Activated effector memory CD4-positive, alpha-beta T cell treated with anti-CD3 and anti-CD28 coated beads, Interleukin-2, amount 50 U/mL, for 16 hours (primary cell): ENCODE measurements around the gene RD3L.
"Not testable (repeated sequence)": the region's sequence is repeated elsewhere in the genome, so short reads cannot be mapped to it uniquely, and the experiment has no call there.

Experiments
- DNase-seq: peaks from one replicate; pipeline ENCODE4 v3.0.0-alpha.2; 2020

RD3L gene

DNA sequence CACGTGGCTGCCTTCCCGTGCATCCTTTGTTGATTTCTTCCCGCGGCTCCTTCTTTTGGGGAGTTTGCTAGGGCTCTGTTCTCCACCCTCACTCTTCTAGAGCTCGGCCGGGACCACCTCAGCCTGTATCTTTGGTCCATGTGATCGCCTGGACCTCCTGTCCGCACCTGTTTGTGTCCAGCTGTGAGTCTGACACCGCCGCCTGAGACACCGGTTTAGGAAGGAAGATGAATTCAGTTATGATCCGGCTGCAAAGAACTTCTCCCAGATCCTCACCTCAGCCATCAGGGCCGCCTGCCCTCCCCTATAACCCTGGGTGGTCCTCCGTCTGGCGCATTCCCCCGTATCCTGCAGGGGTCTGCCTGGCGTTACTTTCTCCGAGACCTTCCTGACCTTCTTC lies 14.8 kb downstream of the RD3L start:
- no peak for DNase-seq

DNA sequence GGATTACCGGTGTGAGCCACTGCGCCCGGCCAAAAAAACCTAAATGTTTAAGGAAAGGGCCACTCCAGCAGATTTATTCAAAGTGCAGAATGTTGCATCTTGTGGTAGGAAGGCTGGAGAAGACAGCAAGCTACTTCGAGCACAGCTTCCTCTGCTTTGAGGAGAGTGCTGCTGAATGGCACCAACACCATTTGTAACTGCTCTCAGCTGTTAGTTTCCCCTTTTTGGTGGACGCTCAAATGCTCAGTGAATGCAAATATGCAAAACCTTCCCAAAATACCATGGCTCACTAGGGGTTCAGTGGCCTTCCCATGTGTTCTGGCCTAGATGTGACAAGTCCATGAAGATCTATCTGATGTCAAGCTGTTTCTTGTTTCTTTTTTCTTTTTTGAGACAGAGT lies 17.0 kb downstream of the RD3L start:
- no peak for DNase-seq

DNA sequence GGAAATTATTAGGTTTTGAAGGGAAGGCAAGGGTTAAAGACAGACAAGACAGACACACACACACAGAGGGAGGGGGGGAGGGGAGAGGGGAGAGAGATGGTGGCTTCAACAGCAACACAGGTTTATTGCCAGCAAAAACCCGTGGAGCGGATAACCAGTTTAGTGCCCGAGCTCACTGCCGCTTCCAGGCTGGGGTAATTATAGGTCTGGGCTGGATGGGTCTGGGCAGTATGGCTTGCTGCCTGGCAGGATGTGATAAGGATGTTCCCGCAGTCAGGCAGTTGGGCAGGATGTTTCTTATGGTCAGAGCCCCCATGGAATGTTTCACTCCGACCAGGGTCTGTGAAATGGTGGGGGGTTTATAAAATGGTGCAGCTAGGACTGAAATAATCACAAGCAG lies 18.5 kb downstream of the RD3L start:
- no peak for DNase-seq

DNA sequence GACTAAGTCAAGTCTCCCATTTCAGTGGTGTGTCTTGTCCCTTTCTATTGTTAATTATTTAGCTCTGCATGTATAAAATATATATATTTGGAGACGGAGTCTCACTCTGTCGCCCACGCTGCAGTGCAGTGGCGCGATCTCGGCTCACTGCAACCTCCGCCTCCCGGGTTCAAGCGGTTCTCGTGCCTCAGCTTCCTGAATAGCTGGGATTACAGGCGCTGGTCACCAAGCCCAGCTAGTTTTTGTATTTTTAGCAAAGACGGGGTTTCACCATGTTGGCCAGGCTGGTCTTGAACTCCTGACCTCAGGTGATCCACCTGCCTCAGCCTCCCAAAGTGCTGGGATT lies 20.5 kb downstream of the RD3L start:
- not testable (repeated sequence) for DNase-seq

- peak; percentile 99 for DNase-seq
Observed at GRCh38 chr14:103920981-103921854, 21.1 kb downstream of the RD3L start.

DNA sequence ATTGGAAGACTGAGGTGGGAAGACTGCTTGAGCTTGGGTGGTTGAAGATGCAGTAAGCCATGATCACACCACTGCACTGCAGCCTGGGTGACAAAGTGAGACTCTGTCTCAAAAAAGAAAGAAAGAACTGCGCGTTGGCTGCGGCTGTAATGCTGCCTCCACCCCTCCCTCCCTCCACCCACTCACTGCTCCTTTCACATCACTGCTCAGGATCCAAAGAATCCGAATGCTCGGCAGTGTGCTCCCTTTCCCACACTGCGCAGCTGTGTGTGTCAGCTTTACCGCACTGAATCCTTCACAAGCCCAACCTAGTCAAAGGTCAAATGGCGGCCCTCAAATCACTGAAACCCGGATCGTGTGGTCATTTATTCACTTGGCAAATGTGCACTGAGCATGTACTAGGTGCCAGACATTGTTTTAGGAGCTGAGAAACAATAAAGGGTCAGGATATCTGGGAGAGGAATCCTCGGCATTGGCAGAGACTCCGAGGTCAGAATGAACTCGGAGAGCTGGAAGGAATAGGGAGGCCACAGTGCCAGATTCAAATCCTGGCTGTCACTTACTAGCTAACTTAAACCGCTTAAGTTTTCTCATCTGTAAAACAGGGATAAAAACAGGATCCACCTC lies 25.6 kb downstream of the RD3L start:
- peak; percentile 13 for DNase-seq

DNA sequence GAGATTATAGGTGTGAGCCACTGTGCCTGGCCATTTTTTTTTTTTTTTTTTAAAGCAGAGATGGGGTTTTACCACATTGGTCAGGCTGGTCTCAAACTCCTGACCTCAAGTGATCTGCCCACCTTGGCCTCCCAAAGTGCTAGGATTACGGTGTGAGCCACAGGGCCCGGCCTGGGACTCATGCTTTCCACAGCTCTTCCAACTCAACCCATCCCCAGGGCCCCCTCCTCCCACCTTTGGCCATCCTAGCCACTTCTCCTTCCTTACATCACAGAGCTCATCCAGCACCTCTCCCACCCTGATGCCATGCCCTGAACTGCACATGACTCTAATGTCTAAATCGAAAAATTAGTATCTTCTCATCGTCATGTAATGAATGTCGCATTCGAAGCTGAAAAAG lies 26.7 kb downstream of the RD3L start:
- DNase-seq, result peak; percentile 6

- DNase-seq, result no peak
Observed at GRCh38 chr14:103910984-103911383, 31.3 kb downstream of the RD3L start.

GRCh38 chr14:103910262-103910935 lies 31.9 kb downstream of the RD3L start:
- peak; percentile 88 for DNase-seq

GRCh38 chr14:103909531-103910261 lies 32.6 kb downstream of the RD3L start:
- DNase-seq, result no peak

DNA sequence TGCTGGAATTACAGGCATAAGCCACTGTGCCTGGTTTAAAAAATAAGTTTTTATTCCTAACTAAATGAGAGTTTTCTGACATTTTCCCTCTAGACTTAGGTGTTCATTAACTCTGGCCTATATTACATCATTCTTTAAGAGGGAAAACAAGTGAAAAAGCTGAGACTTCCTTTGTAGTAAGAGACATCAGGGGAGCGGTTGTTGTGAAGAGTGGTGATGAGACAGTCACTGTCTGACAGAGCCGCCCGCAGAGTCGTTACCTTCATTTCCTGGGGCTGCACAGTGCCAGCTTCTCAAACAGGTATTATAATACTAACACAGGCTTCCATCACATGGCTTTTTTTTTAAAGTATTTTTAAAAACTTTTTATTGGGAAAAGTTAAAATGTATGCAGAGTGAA lies 33.7 kb downstream of the RD3L start:
- no peak for DNase-seq

- no peak for DNase-seq
Observed at GRCh38 chr14:103905842-103906456, 36.4 kb downstream of the RD3L start.

DNA sequence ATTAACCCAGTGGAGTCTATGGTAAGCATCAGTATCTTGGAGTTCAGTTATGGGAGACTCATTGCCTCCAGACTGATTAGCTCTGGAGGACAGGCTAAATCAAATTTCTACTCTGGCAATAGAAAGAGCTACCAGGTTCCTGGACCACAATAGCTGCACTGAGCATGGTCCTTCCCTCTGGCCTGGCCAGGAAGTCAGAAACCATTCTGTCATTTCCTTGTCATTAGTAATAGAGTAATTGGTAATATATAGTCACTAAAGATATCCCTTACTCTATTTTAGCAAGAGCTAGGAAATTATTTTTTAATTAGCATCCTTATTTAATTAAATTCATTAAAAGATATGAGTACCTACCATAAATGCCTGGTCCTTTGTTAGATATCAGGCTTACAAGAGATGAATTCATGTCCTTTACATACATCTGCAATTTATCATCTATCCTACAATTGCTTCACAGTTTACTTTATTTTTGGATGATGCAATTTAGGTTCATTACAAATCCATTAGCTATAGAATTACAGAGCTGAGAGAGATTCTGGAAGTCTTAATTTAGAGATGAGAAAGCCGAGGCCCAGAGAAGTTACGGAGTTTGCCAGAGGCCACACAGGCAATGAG lies 37.7 kb downstream of the RD3L start:
- DNase-seq, result no peak

DNA sequence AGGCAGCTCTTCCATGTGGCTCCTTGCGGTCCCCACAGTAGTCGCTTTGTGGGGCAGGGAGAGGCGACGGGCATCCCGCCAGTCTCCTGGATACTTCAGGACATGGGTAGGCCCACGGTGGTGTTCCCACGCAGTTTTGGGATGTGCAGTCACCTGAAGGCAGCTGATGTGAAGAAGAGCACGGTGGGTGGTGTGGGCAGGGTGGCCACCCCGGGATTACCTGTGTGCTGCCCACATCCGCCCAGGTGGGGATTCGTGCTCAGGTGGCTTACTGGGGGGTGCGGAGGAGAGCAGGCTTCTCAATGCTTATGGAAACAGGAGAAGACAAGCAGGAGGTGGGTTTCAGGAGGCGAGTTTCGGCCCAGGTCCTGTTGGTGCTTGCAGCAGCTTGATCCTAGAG lies 42.5 kb downstream of the RD3L start:
- DNase-seq, result no peak

- no peak for DNase-seq
Observed at GRCh38 chr14:103899316-103899715, 43.0 kb downstream of the RD3L start.

DNA sequence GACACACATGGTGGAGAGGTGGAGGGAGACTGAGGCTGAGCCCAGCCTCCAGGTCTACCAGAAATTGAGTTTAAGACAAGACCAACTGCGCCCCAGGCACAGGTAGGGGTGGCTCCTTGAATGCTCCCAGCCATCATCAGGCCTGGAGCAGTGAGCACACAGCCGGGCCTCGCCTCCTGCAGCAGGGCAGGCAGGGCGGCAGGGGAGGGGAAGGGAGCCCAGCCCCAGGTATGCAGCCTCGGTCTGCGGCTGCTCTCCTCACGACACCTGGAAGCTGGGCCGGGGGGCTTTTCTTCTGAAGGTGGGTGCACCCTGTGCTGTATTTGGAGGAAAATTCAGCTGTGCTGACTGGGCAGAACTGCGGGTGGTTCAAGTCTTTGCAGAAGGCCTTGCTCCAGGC lies 43.6 kb downstream of the RD3L start:
- no peak for DNase-seq

DNA sequence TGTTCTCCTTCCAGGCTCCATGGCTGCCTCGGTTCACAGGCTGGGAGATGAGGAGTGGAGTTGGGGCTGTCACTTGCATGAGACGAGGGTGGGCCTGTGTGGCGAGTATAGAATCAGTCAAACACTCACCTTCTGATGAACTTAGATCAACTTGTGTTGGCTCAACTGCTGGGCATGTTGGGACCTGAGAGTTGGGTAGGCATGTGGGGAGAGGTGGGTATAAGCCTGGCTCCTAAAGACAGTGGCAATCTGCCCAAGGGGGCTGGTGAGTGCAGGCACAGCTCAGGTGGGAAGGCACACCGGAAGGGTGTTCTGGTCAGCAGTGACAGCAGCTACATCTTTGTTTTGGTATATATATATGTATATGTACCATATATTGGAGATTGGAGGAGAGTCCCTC lies 44.1 kb downstream of the RD3L start:
- no peak for DNase-seq

DNA sequence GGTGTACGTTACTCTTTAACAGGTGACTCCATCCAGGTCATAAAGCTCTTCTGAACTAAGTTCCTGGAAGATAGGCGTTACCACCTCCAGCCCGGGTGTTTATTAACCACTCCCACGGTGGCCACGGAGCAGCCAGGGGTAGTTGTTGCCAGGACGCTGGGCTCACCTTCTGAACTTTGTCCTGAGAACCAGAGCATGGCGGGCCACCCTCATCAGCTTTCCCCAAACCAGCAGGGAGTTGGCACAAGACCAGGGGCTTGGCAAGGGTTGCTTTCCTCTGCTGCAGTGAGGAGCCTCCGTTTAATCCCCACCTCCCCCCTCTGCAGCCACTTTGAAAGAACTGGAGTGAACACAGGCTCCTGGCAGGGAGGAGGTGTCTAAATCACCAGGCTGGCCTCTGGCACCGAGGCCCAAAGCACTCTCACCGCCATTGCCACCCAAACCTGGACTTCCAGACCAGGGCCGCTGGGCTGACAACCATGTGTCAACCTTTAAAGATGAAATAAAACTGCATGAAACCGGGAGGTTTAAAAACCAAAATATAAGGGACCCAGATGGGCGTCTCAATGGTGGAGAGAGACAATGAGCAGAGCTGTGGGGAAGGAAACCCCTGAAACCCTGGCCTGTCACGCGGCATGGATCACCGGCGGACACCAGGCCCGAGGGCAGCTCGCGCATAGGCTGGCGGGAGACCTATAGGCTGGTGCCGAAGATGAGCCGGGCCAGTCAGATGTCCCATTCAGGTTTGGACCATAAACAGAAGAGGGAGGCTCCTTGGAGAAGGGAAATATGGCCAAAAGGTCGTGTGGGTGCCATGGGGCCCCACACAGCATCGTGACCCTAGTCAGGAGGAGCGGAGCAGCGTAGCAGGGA lies 45.0 kb downstream of the RD3L start:
- DNase-seq, result no peak

DNA sequence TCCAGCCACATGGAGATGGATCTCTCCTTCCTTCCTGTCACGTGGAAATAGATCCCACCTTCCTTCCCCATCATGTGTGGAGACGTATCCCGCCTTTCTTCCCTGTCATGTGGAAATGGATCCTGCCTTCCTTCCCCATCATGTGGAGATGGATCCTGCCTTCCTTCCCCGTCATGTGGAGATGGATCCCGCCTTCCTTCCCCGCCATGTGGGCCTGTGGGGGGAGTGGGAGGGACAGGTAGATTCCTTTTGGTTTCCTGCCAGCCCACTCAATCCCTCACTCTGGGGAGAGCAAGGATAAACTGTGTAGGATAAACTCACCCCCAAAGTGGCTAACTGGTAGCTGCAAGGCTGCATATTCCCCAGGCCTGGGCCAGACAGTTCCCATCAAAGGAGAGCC lies 45.8 kb downstream of the RD3L start:
- DNase-seq, result no peak

DNA sequence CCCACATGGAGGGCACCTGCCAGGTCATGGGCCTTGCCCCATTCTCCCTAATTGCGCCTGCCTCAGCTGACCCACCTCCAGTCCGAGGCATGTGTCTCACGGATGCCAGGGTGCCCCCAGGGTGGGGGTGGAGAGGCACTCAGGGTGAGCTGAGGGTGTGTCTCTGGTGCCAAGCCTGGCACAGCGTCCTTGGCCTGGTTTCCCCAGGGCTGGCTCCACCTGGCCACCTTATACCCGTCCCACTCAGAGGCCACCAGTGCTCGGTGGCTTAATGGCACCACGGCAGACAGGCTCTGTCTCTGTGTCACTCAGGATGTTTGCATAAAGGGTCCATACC lies 47.6 kb downstream of the RD3L start:
- no peak for DNase-seq

DNA sequence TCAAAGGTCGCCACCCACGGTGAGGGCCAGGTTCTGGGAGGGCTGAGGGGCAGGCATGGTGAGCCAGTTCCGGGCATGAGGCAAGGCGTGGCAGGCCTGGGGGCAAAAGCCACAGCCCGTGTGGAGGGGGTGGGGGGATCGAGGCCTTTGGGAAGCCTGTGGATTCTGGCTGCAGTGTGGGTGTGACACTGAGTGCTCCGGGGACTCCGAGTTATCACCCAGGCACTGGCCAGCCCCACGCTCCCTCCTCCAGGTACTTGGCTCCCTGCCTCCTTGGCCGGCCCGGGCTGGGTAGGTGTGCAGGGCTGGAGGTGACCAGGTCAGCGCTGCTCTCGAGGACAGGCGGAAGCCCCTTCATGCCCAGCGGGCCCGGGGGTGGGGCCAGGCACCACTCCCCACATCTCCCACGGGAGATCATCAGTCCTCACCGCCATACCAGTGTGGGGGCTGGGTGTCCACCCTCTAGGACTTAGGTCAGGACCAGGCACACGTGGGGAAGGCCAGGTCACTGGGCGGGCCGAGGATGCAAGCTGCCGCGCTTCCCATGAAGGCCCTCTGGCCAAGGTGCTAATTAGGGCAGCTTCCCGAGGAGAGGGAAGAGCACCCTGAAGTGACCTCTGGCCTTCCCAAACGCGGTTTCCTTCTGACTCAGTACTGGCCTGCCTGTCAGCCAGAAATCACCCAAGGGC lies 48.2 kb downstream of the RD3L start:
- no peak for DNase-seq
